ENCODE data around the gene EPS15. TPM values are rescaled to one million over a fixed set of nuclear protein-coding genes. Genes with fewer than 3 reads are reported as not detected.

Gene EPS15
- total and polyA plus RNA-seq, 2 of the 8 experiments (the other 6 are each of a cell fraction or from before 2014, with no cell fraction given), result 15.9 to 57.2 TPM

GRCh38 chr1:51378871-51379270 lies 140.2 kb downstream of the EPS15 start:
- no peak overlapping the region for H2AK5ac ChIP-seq (ENCODE audit: low read depth, low read length)
- H3K27me3 ChIP-seq (replicated peaks in 1 of 4; ENCODE audit: control insufficient read depth in 3 of 4, extremely low read depth in 1 of 4, insufficient read depth in 3 of 4, low read length in 3 of 4), result no peaks in the 10 kb centered on the region
- no peak overlapping the region for H3K27ac ChIP-seq (ENCODE audit: low read depth, low read length)
- 0 out of 4 replicates have a peak, but pooled peaks cover 0 to 3% of the 10 kb centered on the region in 2 experiments for H3K9me3 ChIP-seq (ENCODE audit: insufficient read depth in 2 of 2, low read depth in 1 of 2, low read length in 1 of 2)
- H4K5ac ChIP-seq (ENCODE audit: insufficient read length, low read depth, low read length), result no peak overlapping the region
- no peak overlapping the region for H3K18ac ChIP-seq (ENCODE audit: extremely low read depth, low read length)
- H3K79me1 ChIP-seq (ENCODE audit: low read depth, low read length), result no peaks in the 10 kb centered on the region
- H3K36me3 ChIP-seq (ENCODE audit: control insufficient read depth in 2 of 4, insufficient read depth in 4 of 4, low read length in 3 of 4), result peaks cover 0 to 12% (median 2%) of the 10 kb centered on the region in 4 experiments; a peak in 2 of 8 replicates
- H3K23me2 ChIP-seq (ENCODE audit: low read depth, low read length), result no peaks in the 10 kb centered on the region
- H3K4ac ChIP-seq (replicated peaks; ENCODE audit: insufficient read length, low read depth, low read length), result no peak overlapping the region
- ChIA-PET CTCF (ENCODE audit: partially characterized antibody) (no interaction called here), POLR2A (ENCODE audit: partially characterized antibody) (no interaction called here)
- H2BK120ac ChIP-seq (replicated peaks; ENCODE audit: low read depth, low read length), result no peak overlapping the region
- no peak overlapping the region for H3K23ac ChIP-seq (ENCODE audit: insufficient read length)
- no peaks in the 10 kb centered on the region for H4K20me1 ChIP-seq (replicated peaks in 1 of 2; ENCODE audit: control insufficient read depth in 1 of 2, insufficient read depth in 2 of 2, low read length in 2 of 2)
- H2BK12ac ChIP-seq (ENCODE audit: low read depth, low read length), result no peak overlapping the region
- no peak overlapping the region for H4K91ac ChIP-seq (replicated peaks; ENCODE audit: insufficient read length, low read length)
- no peak overlapping the region for H3K9ac ChIP-seq (replicated peaks in 1 of 4; ENCODE audit: extremely low read depth in 1 of 4, low read depth in 3 of 4, low read length in 3 of 4)
- no peak overlapping the region for H4K8ac ChIP-seq (ENCODE audit: extremely low read depth, insufficient read depth, low read length)
- H3K4me1 ChIP-seq (replicated peaks in 1 of 4; ENCODE audit: control insufficient read depth in 3 of 4, insufficient read depth in 4 of 4, low read length in 3 of 4), result no peaks in the 10 kb centered on the region
- no peak overlapping the region for H3K56ac ChIP-seq (replicated peaks; ENCODE audit: insufficient read length, low read depth, low read length)
- no peak overlapping the region for H3K14ac ChIP-seq (ENCODE audit: insufficient read length)
- H3K4me3 ChIP-seq (ENCODE audit: extremely low read depth in 1 of 4, insufficient read depth in 2 of 4, low read depth in 3 of 4, low read length in 4 of 4), result no peak overlapping the region
- no peak overlapping the region for H2BK5ac ChIP-seq (ENCODE audit: low read depth, low read length)
- H2AFZ ChIP-seq (ENCODE audit: low read length), result no peak overlapping the region
- H2BK20ac ChIP-seq (ENCODE audit: low read length), result no peak overlapping the region
- WGBS, 2 experiments (ENCODE audit: extremely low coverage in 1 of 2, insufficient coverage in 1 of 2, insufficient read length in 1 of 2, insufficient replicate concordance in 2 of 2, low coverage in 1 of 2, low lambda C conversion rate in 2 of 2, missing lambda C conversion rate in 1 of 2), result 89% methylated on average over 6 of the region's 6 CpGs; no CpG with 5 or more reads in 1 of the 2 experiments
- H3K79me2 ChIP-seq (ENCODE audit: control insufficient read depth in 1 of 2, insufficient read depth in 2 of 2, low read length in 2 of 2), result no peaks in the 10 kb centered on the region; a peak in 1 of 4 replicates
- DNase-seq (ENCODE audit: low read depth in 1 of 2, low spot score in 2 of 2) (no peak), FAIRE-seq (no peak)
- no peak overlapping the region for H3K4me2 ChIP-seq (ENCODE audit: insufficient read depth in 1 of 2, low read depth in 2 of 2, low read length in 2 of 2)
- H2BK15ac ChIP-seq (ENCODE audit: low read length), result no peak overlapping the region
- TF ChIP-seq SIN3A (conservative IDR thresholded peaks at IDR 0.05 in 1 of 2, IDR thresholded peaks at IDR 0.05 in 1 of 2; ENCODE audit: low read depth in 1 of 2, low read length in 2 of 2), result no peak
- no peak for TF ChIP-seq KDM5A (IDR thresholded peaks at IDR 0.05; ENCODE audit: low read length)
- TF ChIP-seq RAD21 (IDR thresholded peaks at IDR 0.05 in 1 of 2, conservative IDR thresholded peaks at IDR 0.05 in 1 of 2; ENCODE audit: low read depth in 2 of 2, low read length in 2 of 2), result no peak
- TF ChIP-seq CBX5 (IDR thresholded peaks at IDR 0.05; ENCODE audit: low read depth, low read length), result no peak
- no peak for TF ChIP-seq MAX (IDR thresholded peaks at IDR 0.05)
- no peak for TF ChIP-seq PHF8 (conservative IDR thresholded peaks at IDR 0.05; ENCODE audit: low read depth, low read length)
- no peak for TF ChIP-seq EGR1 (IDR thresholded peaks at IDR 0.05; ENCODE audit: borderline replicate concordance, low read depth, low read length)
- TF ChIP-seq KDM1A (IDR thresholded peaks at IDR 0.05; ENCODE audit: borderline replicate concordance, low read length), result no peak
- TF ChIP-seq ATF2 (IDR thresholded peaks at IDR 0.05; ENCODE audit: low read length), result no peak
- TF ChIP-seq CEBPB (IDR thresholded peaks at IDR 0.05; ENCODE audit: low read depth, low read length), result no peak
- no peak for TF ChIP-seq RXRA (IDR thresholded peaks at IDR 0.05; ENCODE audit: insufficient read depth, low read depth, low read length)
- TF ChIP-seq TAF7 (optimal IDR thresholded peaks at IDR 0.05; ENCODE audit: borderline replicate concordance, low read depth, low read length), result no peak

All from H1 (cell line).